Psoas muscle (tissue), 8 donors: Measurements from ENCODE around the gene SLC12A3. TPM values are rescaled to one million over a fixed set of nuclear protein-coding genes. Genes with fewer than 3 reads are reported as not detected.
A peak's percentile ranks its signal among the peaks of the same experiment; 100 is the strongest.

Source experiments
- ATAC-seq, 4 donors: fragments of 200-7000 bp; cut with Tn5 transposase; one replicate each; pipeline ENCODE4 v1.9.1; 2020; ENCODE audit warnings: moderate library complexity in 3 of 4, mild to moderate bottlenecking in 2 of 4
- DNase-seq, 2 donors: peaks; one replicate each; pipeline ENCODE4 v3.0.0-alpha.2; 2020
- H3K27ac ChIP-seq: fragments of 200-600 bp; one replicate; pipeline ENCODE4 v1.8.0; 2022
- H3K27me3 ChIP-seq, 3 donors: fragments of 200-600 bp in 1 of 3; one replicate each; pipeline versions ENCODE4 v1.6.1 to v1.8.0; 2013 to 2022; ENCODE audit warnings: low read length in 2 of 3, mild to moderate bottlenecking in 2 of 3, moderate library complexity in 1 of 3; ENCODE audit not compliant: insufficient read depth in 3 of 3
- H3K36me3 ChIP-seq, 2 donors: fragments of 200-600 bp in 1 of 2; one replicate each; pipeline versions ENCODE4 v1.6.1 to v1.8.0; 2013 to 2022; ENCODE audit warnings: low read depth in 1 of 2, mild to moderate bottlenecking in 1 of 2, moderate library complexity in 1 of 2; ENCODE audit not compliant: insufficient read depth in 1 of 2
- H3K4me1 ChIP-seq: fragments of 200-600 bp; one replicate; pipeline ENCODE4 v1.8.0; 2022
- H3K4me3 ChIP-seq: fragments of 200-600 bp; one replicate; pipeline ENCODE4 v1.8.0; 2022; ENCODE audit warnings: mild to moderate bottlenecking
- H3K9me3 ChIP-seq: fragments of 200-600 bp; one replicate; pipeline ENCODE4 v1.8.0; 2022
- WGBS, 3 donors: extraction: QIAGEN DNeasy Blood & Tissue Kit; methylation state at CpG; one replicate each; pipeline versions ENCODE4 v1.1.6 to v1.1.7; 2013; 5-methylcytosine and 5-hydroxymethylcytosine counted together
- intact Hi-C, 2 donors: fragments of 100-400 bp; cut with DNase I; formaldehyde crosslinking; loops; one replicate each; pipeline versions ENCODE4 v1.11.0 to v1.14.2; 2022
- polyA plus RNA-seq, 3 donors: library from polyadenylated mRNA; stranded (reverse); fragments of 200-250 nt; gene quantifications; one replicate each; pipeline ENCODE4 v1.2.3, GENCODE V29; 2013
- total RNA-seq, 4 donors: library from RNA; stranded (reverse); fragmentation: NEBNext Ultra II Directional in 2 of 4; extraction: Animal tissue kit (Norgen Biotek cat#: 25700) in 2 of 4; gene quantifications; one replicate each; pipeline versions ENCODE4 v1.2.1 to v1.2.4, GENCODE V29; 2021 to 2023
- TF ChIP-seq, protein P1 (sequence below): fragments of 200-600 bp; IDR thresholded peaks from one replicate; pipeline ENCODE4 v1.8.0; 2022; ENCODE audit warnings: antibody characterized with exemption
- donor health status: healthy with polysubstance abuse.
- donor health status: DM: no; HTN: no; CAD: no; lungs with moderate emphysema.
- donor health status: Bipolar disorder and iron deficiency.
- donor health status: healthy.
- donor health status: DM: yes; HTN: yes; CAD: no.
- donor health status: DM: no; HTN: no; CAD: no.
- donor health status: DM: no; HTN: no; CAD: no.
- donor health status: DM: yes; HTN: yes; CAD: no.

SLC12A3 gene
- total and polyA plus RNA-seq, 7 donors: 0.01 to 0.06 TPM; not detected in 5

DNA sequence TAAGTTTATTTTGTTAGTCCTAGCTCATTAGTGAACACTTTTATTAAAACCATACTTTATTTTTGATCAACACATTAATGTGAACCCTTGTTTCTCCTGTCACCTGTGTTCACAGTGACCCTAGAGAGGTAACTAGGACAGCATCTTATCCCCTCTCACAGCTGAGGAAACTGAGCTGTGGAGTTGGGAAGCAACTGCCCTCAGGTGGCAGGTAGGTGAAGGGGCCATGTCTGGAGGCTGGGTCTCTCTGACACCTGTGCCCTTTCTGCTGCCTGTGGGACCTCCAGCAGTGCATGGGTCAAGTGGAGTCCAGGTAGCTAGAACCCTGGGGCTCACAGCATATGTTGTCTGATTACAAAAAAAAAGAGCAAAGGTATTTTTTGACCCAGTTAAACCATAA lies 22.9 kb upstream of the SLC12A3 start:
- no peaks in the 10 kb centered on the region for H3K27me3 ChIP-seq
- TF ChIP-seq, protein P1, sequence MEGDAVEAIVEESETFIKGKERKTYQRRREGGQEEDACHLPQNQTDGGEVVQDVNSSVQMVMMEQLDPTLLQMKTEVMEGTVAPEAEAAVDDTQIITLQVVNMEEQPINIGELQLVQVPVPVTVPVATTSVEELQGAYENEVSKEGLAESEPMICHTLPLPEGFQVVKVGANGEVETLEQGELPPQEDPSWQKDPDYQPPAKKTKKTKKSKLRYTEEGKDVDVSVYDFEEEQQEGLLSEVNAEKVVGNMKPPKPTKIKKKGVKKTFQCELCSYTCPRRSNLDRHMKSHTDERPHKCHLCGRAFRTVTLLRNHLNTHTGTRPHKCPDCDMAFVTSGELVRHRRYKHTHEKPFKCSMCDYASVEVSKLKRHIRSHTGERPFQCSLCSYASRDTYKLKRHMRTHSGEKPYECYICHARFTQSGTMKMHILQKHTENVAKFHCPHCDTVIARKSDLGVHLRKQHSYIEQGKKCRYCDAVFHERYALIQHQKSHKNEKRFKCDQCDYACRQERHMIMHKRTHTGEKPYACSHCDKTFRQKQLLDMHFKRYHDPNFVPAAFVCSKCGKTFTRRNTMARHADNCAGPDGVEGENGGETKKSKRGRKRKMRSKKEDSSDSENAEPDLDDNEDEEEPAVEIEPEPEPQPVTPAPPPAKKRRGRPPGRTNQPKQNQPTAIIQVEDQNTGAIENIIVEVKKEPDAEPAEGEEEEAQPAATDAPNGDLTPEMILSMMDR: no peak
- DNase-seq: no peak
- no peak overlapping the region for H3K27ac ChIP-seq
- intact Hi-C loops: no loop called here
- H3K4me1 ChIP-seq: no peaks in the 10 kb centered on the region
- peaks cover 6 to 83% of the 10 kb centered on the region in 2 donors for H3K36me3 ChIP-seq
- no peak overlapping the region for H3K4me3 ChIP-seq
- H3K9me3 ChIP-seq: no peaks in the 10 kb centered on the region
- no peak for ATAC-seq

DNA sequence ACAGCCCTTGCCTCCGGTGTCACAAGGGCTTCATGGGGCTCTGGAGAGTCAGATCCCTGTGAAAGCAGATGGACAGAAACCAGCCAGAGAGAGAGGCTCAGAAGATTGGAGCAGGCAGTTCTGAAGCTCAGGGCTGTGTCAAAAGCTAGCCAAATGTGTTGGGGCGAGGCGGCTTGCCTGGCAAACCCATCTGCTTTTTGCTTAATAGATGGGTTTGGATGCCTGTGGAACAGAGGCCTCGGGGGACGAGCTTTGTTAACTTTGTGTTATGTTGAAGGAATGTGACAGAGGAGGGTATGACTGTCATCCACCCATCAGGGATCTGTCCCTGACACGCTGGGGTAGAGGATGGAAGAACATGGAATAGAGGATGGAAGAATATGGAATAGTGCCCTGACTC lies 21.0 kb upstream of the SLC12A3 start:
- intact Hi-C loops: no loop called here
- Histone ChIP-seq H3K4me3 (no peak overlapping the region), H3K9me3 (no peaks in the 10 kb centered on the region), H3K4me1 (peaks cover 7% of the 10 kb centered on the region), H3K27ac (no peak overlapping the region), H3K27me3 (no peaks in the 10 kb centered on the region), H3K36me3 (peaks cover 6 to 64% of the 10 kb centered on the region in 2 donors)
- TF ChIP-seq, protein P1: no peak
- ATAC-seq (no peak), DNase-seq (no peak)
- 88 to 94% (median 90%) methylated on average over 6 of the region's 6 CpGs for WGBS, 3 donors

DNA sequence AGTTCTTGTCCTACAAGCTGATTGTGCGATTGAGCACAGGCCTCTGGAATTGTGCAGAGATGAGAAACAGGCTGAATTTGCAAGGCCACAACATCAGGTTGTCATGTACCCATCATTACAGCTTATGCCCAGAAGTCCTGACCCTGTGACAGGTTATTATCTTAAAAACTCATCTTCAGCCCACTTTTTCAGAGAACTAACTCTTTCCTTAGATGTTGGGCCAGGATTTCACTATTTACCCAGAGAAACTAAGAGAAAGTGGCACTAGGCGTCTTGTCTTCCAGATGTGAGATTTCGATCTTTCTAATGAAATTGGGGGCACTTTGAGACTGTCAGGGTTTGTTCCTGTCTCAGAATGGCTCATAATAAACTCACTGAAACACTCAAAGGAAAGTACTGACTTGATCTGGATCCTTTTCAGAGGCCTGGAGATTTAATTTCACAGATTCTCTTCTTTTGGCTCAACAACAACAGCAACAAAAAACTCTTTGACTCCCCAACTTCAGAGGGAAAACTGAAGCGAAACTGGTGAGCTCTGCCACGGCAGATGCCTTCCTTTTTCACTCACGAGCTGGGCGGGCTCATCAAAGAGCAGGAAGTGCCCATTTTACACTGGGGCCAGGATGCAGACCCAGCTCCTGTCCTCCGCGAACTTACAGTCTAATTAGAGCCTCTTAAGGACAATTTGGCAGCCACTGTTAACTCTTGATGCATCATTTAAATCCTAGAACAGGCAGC lies 17.7 kb upstream of the SLC12A3 start:
- no peak for DNase-seq
- TF ChIP-seq, protein P1: no peak
- Histone ChIP-seq H3K4me1 (peaks cover 8% of the 10 kb centered on the region), H3K36me3 (peaks cover 6 to 35% of the 10 kb centered on the region in 2 donors), H3K4me3 (no peak overlapping the region), H3K27ac (peak overlapping the region; percentile 53), H3K9me3 (no peaks in the 10 kb centered on the region), H3K27me3 (no peaks in the 10 kb centered on the region)
- intact Hi-C loops: no loop called here
- WGBS, 3 donors: 54 to 67% (median 62%) methylated on average over 9 of the region's 9 CpGs
- ATAC-seq: peak in 2 of 4 donors; percentile 7 to 14

- 58 to 72% (median 63%) methylated on average over 11 of the region's 11 CpGs for WGBS, 3 donors
- intact Hi-C loops: no loop called here
- H3K36me3 ChIP-seq: peaks cover 0 to 25% of the 10 kb centered on the region in 2 donors
- no peaks in the 10 kb centered on the region for H3K27me3 ChIP-seq
- ATAC-seq (peak; percentile 76 to 85 (median 80)), DNase-seq (peak; percentile 35 to 61)
- no peak overlapping the region for H3K4me3 ChIP-seq
- no peaks in the 10 kb centered on the region for H3K9me3 ChIP-seq
- TF ChIP-seq, protein P1: no peak
- no peak overlapping the region for H3K27ac ChIP-seq
- peaks cover 8% of the 10 kb centered on the region for H3K4me1 ChIP-seq
Observed at GRCh38 chr16:56848029-56848936, 16.7 kb upstream of the SLC12A3 start.
